ENCODE data around the gene C1orf185. TPM values are rescaled to one million over a fixed set of nuclear protein-coding genes. Genes with fewer than 3 reads are reported as not detected.
"Not testable (repeated sequence)": the region's sequence is repeated elsewhere in the genome, so short reads cannot be mapped to it uniquely, and the experiment has no call there.

Gene C1orf185
- total RNA-seq, 1 donor from 2014 or later, result not detected

GRCh38 chr1:51114137-51114536 is 12.1 kb downstream of the C1orf185 start:
- H3K36me3 Mint-ChIP-seq, result no peaks in the 10 kb centered on the region
- no peaks in the 10 kb centered on the region for H3K4me1 Mint-ChIP-seq (ENCODE audit: unreplicated experiment)
- no peak overlapping the region for H3K27ac Mint-ChIP-seq
- no peaks in the 10 kb centered on the region for H3K9me3 Mint-ChIP-seq
- no peak for DNase-seq (ENCODE audit: extremely low spot score, unreplicated experiment)
- no peak for TF ChIP-seq CTCF (conservative IDR thresholded peaks at IDR 0.05)
- peaks cover 12% of the 10 kb centered on the region for H3K27me3 Mint-ChIP-seq
- H3K4me3 Mint-ChIP-seq, result no peak overlapping the region

- no peak for TF ChIP-seq CTCF (conservative IDR thresholded peaks at IDR 0.05)
- no peak for DNase-seq (ENCODE audit: extremely low spot score, unreplicated experiment)
- Mint-ChIP-seq H3K27ac (no peak overlapping the region), H3K36me3 (no peaks in the 10 kb centered on the region), H3K4me1 (ENCODE audit: unreplicated experiment) (no peaks in the 10 kb centered on the region), H3K27me3 (peaks cover 8% of the 10 kb centered on the region), H3K4me3 (no peak overlapping the region), H3K9me3 (no peaks in the 10 kb centered on the region)
Measured at GRCh38 chr1:51115714-51116404, 13.8 kb downstream of the C1orf185 start.

GRCh38 chr1:51119331-51119730 is 17.3 kb downstream of the C1orf185 start:
- H3K4me3 Mint-ChIP-seq, result no peak overlapping the region
- H3K27ac Mint-ChIP-seq, result no peak overlapping the region
- H3K36me3 Mint-ChIP-seq, result no peaks in the 10 kb centered on the region
- H3K9me3 Mint-ChIP-seq, result no peaks in the 10 kb centered on the region
- DNase-seq (ENCODE audit: extremely low spot score, unreplicated experiment), result no peak
- H3K4me1 Mint-ChIP-seq (ENCODE audit: unreplicated experiment), result no peaks in the 10 kb centered on the region
- TF ChIP-seq CTCF (conservative IDR thresholded peaks at IDR 0.05), result no peak
- peaks cover 8% of the 10 kb centered on the region for H3K27me3 Mint-ChIP-seq

- H3K9me3 Mint-ChIP-seq, result no peaks in the 10 kb centered on the region
- H3K36me3 Mint-ChIP-seq, result no peaks in the 10 kb centered on the region
- H3K27me3 Mint-ChIP-seq, result peaks cover 8% of the 10 kb centered on the region
- H3K27ac Mint-ChIP-seq, result no peak overlapping the region
- TF ChIP-seq CTCF (conservative IDR thresholded peaks at IDR 0.05), result no peak
- H3K4me1 Mint-ChIP-seq (ENCODE audit: unreplicated experiment), result no peaks in the 10 kb centered on the region
- no peak overlapping the region for H3K4me3 Mint-ChIP-seq
- DNase-seq (ENCODE audit: extremely low spot score, unreplicated experiment), result no peak
Measured at GRCh38 chr1:51120629-51121028, 18.6 kb downstream of the C1orf185 start.

GRCh38 chr1:51127152-51127551 is 25.1 kb downstream of the C1orf185 start:
- H3K4me1 Mint-ChIP-seq (ENCODE audit: unreplicated experiment); H3K27ac Mint-ChIP-seq; H3K9me3 Mint-ChIP-seq; H3K4me3 Mint-ChIP-seq; H3K27me3 Mint-ChIP-seq; DNase-seq (ENCODE audit: extremely low spot score, unreplicated experiment); H3K36me3 Mint-ChIP-seq: not testable (repeated sequence)

- H3K4me1 Mint-ChIP-seq (ENCODE audit: unreplicated experiment), result no peaks in the 10 kb centered on the region
- peaks cover 12% of the 10 kb centered on the region for H3K9me3 Mint-ChIP-seq
- H3K27me3 Mint-ChIP-seq, result peaks cover 14% of the 10 kb centered on the region
- H3K4me3 Mint-ChIP-seq, result no peak overlapping the region
- H3K27ac Mint-ChIP-seq, result no peak overlapping the region
- no peak for DNase-seq (ENCODE audit: extremely low spot score, unreplicated experiment)
- no peak for TF ChIP-seq CTCF (conservative IDR thresholded peaks at IDR 0.05)
- H3K36me3 Mint-ChIP-seq, result no peaks in the 10 kb centered on the region
Measured at GRCh38 chr1:51131185-51131584, 29.2 kb downstream of the C1orf185 start.

Data from type B pancreatic cell (in vitro differentiated cells).